H1 (cell line): ENCODE data around the gene ADSS1. TPM values are rescaled to one million over a fixed set of nuclear protein-coding genes. Genes with fewer than 3 reads are reported as not detected.

Source experiments
- CTCF ChIA-PET: fragments of 300-600 bp; sonication (Branson Sonifier 250); formaldehyde crosslinking; loops from one replicate; lab custom pipeline; 2021; ENCODE audit not compliant: partially characterized antibody; lab: Charles Lee
- POLR2A ChIA-PET: fragments of 300-600 bp; sonication (Branson Sonifier 250); formaldehyde crosslinking; loops from one replicate; lab custom pipeline; 2021; ENCODE audit warnings: inconsistent platforms; ENCODE audit not compliant: partially characterized antibody; lab: Charles Lee
- DNase-seq, 2 experiments: peaks; one replicate each; pipeline versions ENCODE4 v3.0.0 to v3.0.0-alpha.2; 2010 to 2022; ENCODE audit warnings: low spot score in 2 of 2, low read depth in 1 of 2, mixed read lengths in 1 of 2
- FAIRE-seq: peaks from 2 replicates; lab custom pipeline; 2011; peaks lifted over from hg19 to GRCh38; lab: Jason Lieb, UNC
- H2AFZ ChIP-seq: 2 replicates; pipeline ENCODE4 v1.8.1; 2012; ENCODE audit warnings: low read length, inconsistent platforms
- H2AK5ac ChIP-seq: 2 replicates; pipeline ENCODE4 v1.6.1; 2013; ENCODE audit warnings: low read depth, low read length
- H2BK120ac ChIP-seq: replicated peaks from 2 replicates; pipeline ENCODE3; 2013; ENCODE audit warnings: low read depth, low read length, inconsistent platforms
- H2BK12ac ChIP-seq: 2 replicates; pipeline ENCODE4 v1.6.1; 2013; ENCODE audit warnings: low read depth, low read length
- H2BK15ac ChIP-seq: 2 replicates; pipeline ENCODE4 v1.6.1; 2013; ENCODE audit warnings: low read length
- H2BK20ac ChIP-seq: 2 replicates; pipeline ENCODE4 v1.6.1; 2013; ENCODE audit warnings: low read length
- H2BK5ac ChIP-seq: 2 replicates; pipeline ENCODE4 v1.6.1; 2013; ENCODE audit warnings: low read depth, low read length
- H3K14ac ChIP-seq: 2 replicates; pipeline ENCODE4 v1.6.1; 2013; ENCODE audit warnings: inconsistent platforms; ENCODE audit not compliant: insufficient read length
- H3K18ac ChIP-seq: 2 replicates; pipeline ENCODE4 v1.6.1; 2013; ENCODE audit warnings: low read length; ENCODE audit errors: extremely low read depth
- H3K23ac ChIP-seq: 2 replicates; pipeline ENCODE4 v1.6.1; 2013; ENCODE audit warnings: inconsistent platforms; ENCODE audit not compliant: insufficient read length
- H3K23me2 ChIP-seq: 2 replicates; pipeline ENCODE4 v1.6.1; 2013; ENCODE audit warnings: low read depth, low read length
- H3K27ac ChIP-seq: 2 replicates; pipeline ENCODE4 v1.6.1; 2011; ENCODE audit warnings: low read depth, low read length, inconsistent platforms
- H3K27me3 ChIP-seq, 4 experiments: replicated peaks in 1 of 4; 1 replicate in 1 of 4; 2 replicates in 3 of 4; pipeline versions ENCODE4 v1.6.1 to v1.8.1; 2011 to 2013; ENCODE audit warnings: low read length in 3 of 4, mild to moderate bottlenecking in 3 of 4, inconsistent platforms in 2 of 4, mixed read lengths in 2 of 4, moderate library complexity in 1 of 4; ENCODE audit not compliant: control insufficient read depth in 3 of 4, insufficient read depth in 3 of 4; ENCODE audit errors: extremely low read depth in 1 of 4
- H3K36me3 ChIP-seq, 4 experiments: 2 replicates each; pipeline versions ENCODE4 v1.6.1 to v1.8.1; 2011 to 2013; ENCODE audit warnings: mild to moderate bottlenecking in 4 of 4, low read length in 3 of 4, moderate library complexity in 2 of 4, control low read depth in 1 of 4, inconsistent platforms in 1 of 4; ENCODE audit not compliant: insufficient read depth in 4 of 4, control insufficient read depth in 2 of 4
- H3K4ac ChIP-seq: replicated peaks from 2 replicates; pipeline ENCODE3; 2013; ENCODE audit warnings: low read length, low read depth, mixed read lengths, inconsistent platforms; ENCODE audit not compliant: insufficient read length
- H3K4me1 ChIP-seq, 4 experiments: replicated peaks in 1 of 4; 1 replicate in 1 of 4; 2 replicates in 3 of 4; pipeline versions ENCODE4 v1.6.1 to v1.8.1; 2011 to 2013; ENCODE audit warnings: low read length in 3 of 4, inconsistent platforms in 2 of 4, mixed read lengths in 1 of 4; ENCODE audit not compliant: insufficient read depth in 4 of 4, control insufficient read depth in 3 of 4
- H3K4me2 ChIP-seq, 2 experiments: 2 replicates each; pipeline versions ENCODE4 v1.6.1 to v1.8.1; 2011 to 2013; ENCODE audit warnings: low read depth in 2 of 2, low read length in 2 of 2, control low read depth in 1 of 2, inconsistent platforms in 1 of 2, mild to moderate bottlenecking in 1 of 2; ENCODE audit not compliant: insufficient read depth in 1 of 2
- H3K4me3 ChIP-seq, 4 experiments: fragments of 200-600, 300-600 bp in 1 of 4; sonication (generic), shearing (Covaris generic), sonication (Bioruptor Twin) in 1 of 4; 2 replicates each; pipeline versions ENCODE4 v1.5.1 to v1.8.1; 2011 to 2016; ENCODE audit warnings: low read length in 4 of 4, low read depth in 3 of 4, control low read depth in 2 of 4, inconsistent platforms in 2 of 4, mild to moderate bottlenecking in 2 of 4, mixed read lengths in 1 of 4, moderate library complexity in 1 of 4; ENCODE audit not compliant: insufficient read depth in 2 of 4; ENCODE audit errors: extremely low read depth in 1 of 4
- H3K56ac ChIP-seq: replicated peaks from 2 replicates; pipeline ENCODE3; 2013; ENCODE audit warnings: low read depth, mild to moderate bottlenecking, mixed read lengths, low read length, inconsistent platforms; ENCODE audit not compliant: insufficient read length
- H3K79me1 ChIP-seq: 2 replicates; pipeline ENCODE4 v1.6.1; 2013; ENCODE audit warnings: low read depth, low read length, control low read depth
- H3K79me2 ChIP-seq, 2 experiments: 2 replicates each; pipeline versions ENCODE4 v1.6.1 to v1.8.1; 2012 to 2013; ENCODE audit warnings: low read length in 2 of 2, mild to moderate bottlenecking in 2 of 2, inconsistent platforms in 1 of 2; ENCODE audit not compliant: insufficient read depth in 2 of 2, control insufficient read depth in 1 of 2
- H3K9ac ChIP-seq, 4 experiments: replicated peaks in 1 of 4; 1 replicate in 1 of 4; 2 replicates in 3 of 4; pipeline versions ENCODE4 v1.6.1 to v1.8.1; 2011 to 2013; ENCODE audit warnings: low read depth in 3 of 4, low read length in 3 of 4, control low read depth in 2 of 4, mild to moderate bottlenecking in 2 of 4, moderate library complexity in 2 of 4, inconsistent platforms in 1 of 4; ENCODE audit errors: extremely low read depth in 1 of 4
- H3K9me3 ChIP-seq, 2 experiments: 2 replicates each; pipeline versions ENCODE4 v1.6.1 to v1.8.1; 2012 to 2013; ENCODE audit warnings: mild to moderate bottlenecking in 2 of 2, moderate library complexity in 2 of 2, control low read depth in 1 of 2, inconsistent platforms in 1 of 2, low read depth in 1 of 2, low read length in 1 of 2, mixed read lengths in 1 of 2; ENCODE audit not compliant: insufficient read depth in 2 of 2
- H4K20me1 ChIP-seq, 2 experiments: replicated peaks in 1 of 2; 2 replicates each; pipeline versions ENCODE3 to v1.8.1; 2011 to 2013; ENCODE audit warnings: inconsistent platforms in 2 of 2, low read length in 2 of 2, mild to moderate bottlenecking in 1 of 2; ENCODE audit not compliant: insufficient read depth in 2 of 2, control insufficient read depth in 1 of 2
- H4K5ac ChIP-seq: 2 replicates; pipeline ENCODE4 v1.6.1; 2013; ENCODE audit warnings: low read length, low read depth, mixed read lengths, inconsistent platforms; ENCODE audit not compliant: insufficient read length
- H4K8ac ChIP-seq: 2 replicates; pipeline ENCODE4 v1.8.0; 2013; ENCODE audit warnings: mild to moderate bottlenecking, moderate library complexity, low read length, inconsistent platforms; ENCODE audit not compliant: insufficient read depth; ENCODE audit errors: extremely low read depth
- H4K91ac ChIP-seq: replicated peaks from 2 replicates; pipeline ENCODE3; 2013; ENCODE audit warnings: low read length, mixed read lengths, inconsistent platforms; ENCODE audit not compliant: insufficient read length
- BACH1 ChIP-seq: IDR thresholded peaks from 2 replicates; pipeline ENCODE4 v1.6.1; 2012; ENCODE audit warnings: low read length, improper control_type of control experiment
- CTBP2 ChIP-seq: IDR thresholded peaks from 2 replicates; pipeline ENCODE4 v1.7.0; 2011; ENCODE audit warnings: borderline replicate concordance, mild to moderate bottlenecking, moderate library complexity, mixed read lengths, low read length; ENCODE audit not compliant: insufficient read depth, insufficient read length
- GABPA ChIP-seq: IDR thresholded peaks from 2 replicates; pipeline ENCODE4 v1.6.1; 2011; ENCODE audit warnings: mild to moderate bottlenecking, low read length, moderate library complexity, borderline replicate concordance; ENCODE audit not compliant: insufficient read depth
- SIRT6 ChIP-seq: IDR thresholded peaks from one replicate; pipeline ENCODE4 v1.7.1; 2012; ENCODE audit warnings: low read length, inconsistent platforms
- whole genome bisulfite sequencing, 2 experiments: shearing (Covaris generic) in 1 of 2; methylation state at CpG; one replicate each; pipeline versions ENCODE4 v1.1.6 to v1.1.7; 2013 to 2015; ENCODE audit warnings: low lambda C conversion rate in 2 of 2, mixed read lengths in 2 of 2, inconsistent platforms in 1 of 2, low coverage in 1 of 2, missing lambda C conversion rate in 1 of 2; ENCODE audit not compliant: insufficient replicate concordance in 2 of 2, insufficient coverage in 1 of 2, insufficient read length in 1 of 2; ENCODE audit errors: extremely low coverage in 1 of 2, missing lambda C conversion rate in 1 of 2; 5-methylcytosine and 5-hydroxymethylcytosine counted together
- polyA plus RNA-seq, 7 experiments: library from polyadenylated mRNA; depleted of rRNA in 3 of 7; stranded (reverse) in 5 of 7; unstranded in 2 of 7; fragments of >200 nt in 5 of 7; fragments of 200-250 nt in 2 of 7; gene quantifications; 1 replicate in 5 of 7; 2 replicates in 1 of 7; 4 replicates in 1 of 7; pipeline versions ENCODE4 v1.2.1 to v1.2.3, GENCODE V29; 2011 to 2013; ENCODE audit warnings: missing spikeins in 2 of 7, mixed read lengths in 2 of 7
- total RNA-seq: library from RNA; stranded (reverse); fragmentation: NEBNext Ultra II Directional; extraction: Animal tissue kit (Norgen Biotek cat#: 25700); gene quantifications from 2 replicates; pipeline ENCODE4 v1.2.1, GENCODE V29; 2021

ADSS1 gene
- total and polyA plus RNA-seq, 2 of the 8 experiments (the other 6 are each of a cell fraction or from before 2014, with no cell fraction given): 7.1 to 7.9 TPM

DNA sequence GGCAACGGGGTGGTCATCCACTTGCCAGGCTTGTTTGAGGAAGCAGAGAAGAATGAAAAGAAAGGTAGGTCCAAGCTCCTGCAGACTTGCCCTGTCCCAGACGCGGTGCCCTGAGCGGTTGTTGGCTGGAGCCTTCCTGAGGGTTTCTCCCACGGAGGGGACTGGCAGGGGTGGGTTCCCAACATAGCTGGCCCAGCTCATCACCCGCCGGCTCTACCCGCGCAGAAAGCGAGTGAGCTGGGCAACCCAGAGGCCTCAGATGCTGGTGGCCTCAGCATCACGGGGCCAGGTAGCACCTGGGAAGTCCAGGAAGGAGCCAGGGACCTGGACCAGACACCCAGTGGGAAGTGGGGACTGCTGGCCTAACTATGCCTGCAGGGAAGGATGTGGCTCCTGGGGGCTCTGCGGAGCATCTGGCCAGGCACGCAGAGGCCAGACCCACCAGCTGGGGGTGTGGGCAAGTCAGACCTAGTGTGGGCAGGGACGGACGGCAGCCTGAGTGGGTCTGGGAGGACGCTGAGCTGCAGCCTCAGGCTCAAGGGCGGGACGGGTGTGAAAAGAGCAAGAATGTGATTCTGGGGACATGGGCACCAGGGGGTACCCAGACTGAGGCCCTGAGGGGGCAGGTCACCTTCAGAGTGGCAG lies 14.5 kb downstream of the ADSS1 start:
- Histone ChIP-seq H3K4me2 (no peak overlapping the region), H2BK15ac (no peak overlapping the region), H4K20me1 (peaks cover 0 to 5% of the 10 kb centered on the region in 2 experiments), H2AK5ac (no peak overlapping the region), H3K23ac (no peak overlapping the region), H2BK12ac (no peak overlapping the region), H3K27ac (no peak overlapping the region), H4K91ac (no peak overlapping the region), H2BK120ac (no peak overlapping the region), H3K79me2 (no peaks in the 10 kb centered on the region), H3K4me1 (no peaks in the 10 kb centered on the region; a peak in 1 of 7 replicates), H3K4me3 (no peak overlapping the region), H3K23me2 (no peaks in the 10 kb centered on the region), H2AFZ (no peak overlapping the region), H3K4ac (no peak overlapping the region), H4K8ac (no peak overlapping the region), H3K36me3 (peaks cover 0 to 4% (median 0%) of the 10 kb centered on the region in 4 experiments; a peak in 1 of 8 replicates), H4K5ac (no peak overlapping the region), H2BK5ac (no peak overlapping the region), H3K56ac (no peak overlapping the region), H3K9me3 (no peaks in the 10 kb centered on the region), H3K27me3 (peaks cover 0 to 3% (median under 1%) of the 10 kb centered on the region in 4 experiments; a peak in 2 of 7 replicates), H3K14ac (no peak overlapping the region), H3K18ac (no peak overlapping the region), H3K79me1 (no peaks in the 10 kb centered on the region), H3K9ac (no peak overlapping the region), H2BK20ac (no peak overlapping the region)
- ChIA-PET POLR2A (interaction anchor here (1.5 kb wide), 1 partner anchor 14 kb away, joined by 4 read pairs; the partner anchor contains the start of gene SIVA1), CTCF (interaction anchor here (0.6 to 2.2 kb wide), 10 partner anchors 10 to 32 kb away, joined by 3 to 6 read pairs (median 3); no protein-coding TSS in a partner anchor)
- DNase-seq: no peak
- TF ChIP-seq GABPA: no peak
- TF ChIP-seq CTBP2: no peak
- no peak for TF ChIP-seq SIRT6
- TF ChIP-seq BACH1: no peak
- FAIRE-seq: no peak
- WGBS, 2 experiments: 90% methylated on average over 18 of the region's 18 CpGs; no CpG with 5 or more reads in 1 of the 2 experiments
